GDM1 (cell line): ENCODE results near the gene CDH4.
"Not testable (repeated sequence)": the region's sequence is repeated elsewhere in the genome, so short reads cannot be mapped to it uniquely, and the experiment has no call there.

Source experiments
- DNase-seq: peaks from one replicate; lab custom pipeline; 2025; lab: John Stamatoyannopoulos, UW

Gene CDH4

GRCh38 chr20:61846074-61846473 is 594.0 kb downstream of the CDH4 start:
- DNase-seq, result no peak

GRCh38 chr20:61846741-61847419 is 594.8 kb downstream of the CDH4 start:
- DNase-seq, result no peak

DNA sequence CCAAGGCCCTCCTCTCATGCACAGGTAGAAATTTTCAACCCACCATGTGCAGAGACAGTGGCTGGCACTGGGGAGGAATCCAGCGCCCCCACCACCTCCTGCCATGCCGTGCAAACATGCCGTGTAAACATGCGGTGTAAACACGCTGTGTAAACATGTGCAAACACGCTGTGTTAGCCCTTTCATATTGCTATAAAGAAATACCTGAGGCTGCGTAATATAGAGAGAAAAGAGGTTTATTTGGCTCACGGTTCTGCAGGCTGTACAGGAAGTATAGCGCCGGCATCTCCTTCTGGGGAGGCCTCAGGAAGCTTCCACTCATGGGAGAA is 595.3 kb downstream of the CDH4 start:
- no peak for DNase-seq

- DNase-seq, result no peak
These were observed 595.9 kb downstream of the CDH4 start for GRCh38 chr20:61847986-61848385.

DNA sequence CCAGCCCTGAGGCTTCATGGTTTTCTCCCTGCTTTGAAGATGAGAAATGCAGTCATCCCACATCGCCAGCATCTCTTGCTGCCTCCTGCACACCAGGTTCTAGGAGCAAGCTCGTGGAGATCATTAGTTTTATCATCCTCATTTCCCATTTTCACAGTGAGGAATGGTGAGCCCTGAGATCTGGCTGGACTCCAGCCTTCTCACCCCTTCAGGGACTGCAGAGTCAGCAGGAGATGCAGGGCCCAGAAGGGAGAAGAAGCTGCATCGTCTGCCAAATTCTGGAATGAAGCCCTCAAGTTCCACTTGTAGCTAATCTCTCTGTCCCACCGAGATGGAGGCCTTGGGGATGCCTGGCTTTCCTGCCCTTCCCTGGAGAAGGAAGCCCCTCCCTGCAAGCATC is 596.8 kb downstream of the CDH4 start:
- DNase-seq, result no peak

DNA sequence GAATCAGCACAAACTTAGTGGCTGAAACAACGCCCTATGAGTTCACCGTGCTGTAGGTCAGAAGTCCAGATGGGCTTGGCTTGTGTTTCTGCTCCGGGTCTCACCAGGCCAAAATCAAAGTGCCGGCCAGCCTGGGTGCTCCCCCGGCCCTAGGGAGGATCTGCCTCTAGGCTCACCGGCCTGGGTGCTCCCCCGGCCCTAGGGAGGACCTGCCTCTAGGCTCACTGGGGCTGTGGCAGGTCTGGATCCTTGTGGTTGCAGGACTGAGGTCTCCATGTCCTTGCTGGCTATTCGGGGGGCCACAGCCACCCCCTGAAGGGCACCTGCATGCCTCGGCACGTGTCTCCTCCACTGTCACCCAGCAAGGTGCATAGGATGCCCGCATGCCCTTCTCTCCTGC is 597.3 kb downstream of the CDH4 start:
- DNase-seq, result no peak

GRCh38 chr20:61849822-61850221 is 597.8 kb downstream of the CDH4 start:
- DNase-seq, result no peak

- no peak for DNase-seq
These were observed 598.4 kb downstream of the CDH4 start for GRCh38 chr20:61850457-61850856.

DNA sequence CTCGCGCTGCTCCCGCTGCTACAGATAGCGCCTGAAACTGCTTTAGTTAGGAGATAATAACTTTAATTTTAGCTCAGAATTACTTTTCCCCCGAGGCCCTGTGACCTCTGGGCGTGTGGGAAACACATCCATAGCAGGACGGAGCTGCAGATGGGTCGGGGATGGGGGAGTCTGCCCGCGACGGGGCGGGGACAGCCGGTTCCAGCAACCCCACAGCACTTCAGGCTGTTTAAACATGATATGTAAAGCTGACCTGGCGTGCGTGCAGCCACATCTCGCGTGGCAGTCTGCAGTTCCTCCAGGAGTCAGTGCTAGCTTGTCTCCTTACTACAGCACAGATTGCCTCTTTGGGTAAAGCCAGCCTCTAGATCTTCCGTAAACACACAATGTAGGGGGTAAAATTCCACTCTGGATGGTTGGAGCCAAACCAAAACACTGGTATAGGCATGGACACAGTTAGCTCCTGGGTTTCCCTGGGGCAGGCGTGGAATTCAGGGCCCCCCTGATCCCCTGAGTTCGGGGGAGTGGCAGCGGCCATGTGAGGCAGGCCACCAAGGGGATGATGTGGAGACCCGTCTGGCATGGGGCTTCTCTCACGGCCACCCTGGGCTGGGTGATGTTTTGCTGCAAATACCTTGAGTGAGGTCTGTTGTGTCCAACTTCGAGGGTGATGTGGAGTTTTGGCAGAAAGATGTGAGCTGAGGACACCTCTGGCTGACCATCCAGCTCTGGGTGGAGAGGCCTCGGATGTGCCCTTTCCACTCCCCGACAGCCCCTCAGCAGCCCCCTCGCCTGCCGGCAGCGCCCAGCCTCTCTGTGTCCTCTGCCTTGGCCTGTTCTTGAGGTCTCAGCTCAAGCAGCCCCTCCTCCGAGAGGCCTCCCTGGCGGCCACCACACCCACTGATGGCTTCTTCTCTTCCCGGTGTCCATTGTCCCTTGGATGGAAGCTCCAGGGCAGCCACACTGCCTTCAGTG is 599.2 kb downstream of the CDH4 start:
- no peak for DNase-seq

GRCh38 chr20:61852268-61853072 is 600.4 kb downstream of the CDH4 start:
- DNase-seq, result no peak

DNA sequence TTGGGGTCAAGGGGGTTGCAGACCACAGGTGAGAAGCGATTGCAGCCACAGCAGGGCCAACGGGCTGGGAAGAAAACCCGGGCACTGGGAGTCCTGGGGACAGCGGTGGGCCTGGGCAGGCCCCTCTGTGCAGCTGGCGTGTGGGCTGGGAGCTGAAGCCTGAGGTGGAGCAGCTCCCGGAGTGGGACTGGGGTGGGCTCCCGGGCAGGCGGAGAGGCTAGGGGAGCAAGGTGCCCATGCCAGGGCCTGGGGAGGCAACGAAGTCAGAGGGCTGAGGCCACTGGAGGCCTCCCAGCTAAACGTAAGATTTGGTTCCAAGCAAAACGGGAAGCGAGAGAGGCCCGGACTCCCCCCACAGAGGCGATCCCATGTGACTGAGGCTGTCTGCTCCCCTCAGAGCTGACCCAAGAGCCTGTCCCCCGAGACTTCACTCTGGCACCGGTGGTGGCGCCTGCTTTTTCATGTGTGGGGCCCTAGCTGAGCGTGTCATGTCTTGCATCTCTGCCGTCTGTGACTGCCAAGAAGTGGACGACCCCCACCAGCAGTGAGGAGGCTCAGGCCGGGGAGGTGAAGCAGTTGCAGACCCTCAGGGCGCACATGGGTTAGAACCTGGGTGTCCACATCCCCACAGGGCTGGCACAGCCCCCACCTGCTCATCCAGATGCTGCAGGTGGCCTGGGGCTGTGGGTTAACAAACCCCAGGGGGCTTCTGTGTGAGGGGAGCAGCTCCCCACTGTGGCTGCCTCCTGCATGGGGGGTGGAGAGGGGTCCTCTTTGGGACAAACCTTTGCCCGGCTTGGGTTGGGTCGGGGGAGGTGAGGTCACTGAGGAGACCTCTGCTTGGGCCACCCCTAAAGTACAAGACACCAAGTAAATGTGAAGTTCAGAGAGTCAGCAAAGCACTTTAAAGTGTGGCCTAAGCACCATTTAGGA is 601.3 kb downstream of the CDH4 start:
- DNase-seq, result no peak

DNA sequence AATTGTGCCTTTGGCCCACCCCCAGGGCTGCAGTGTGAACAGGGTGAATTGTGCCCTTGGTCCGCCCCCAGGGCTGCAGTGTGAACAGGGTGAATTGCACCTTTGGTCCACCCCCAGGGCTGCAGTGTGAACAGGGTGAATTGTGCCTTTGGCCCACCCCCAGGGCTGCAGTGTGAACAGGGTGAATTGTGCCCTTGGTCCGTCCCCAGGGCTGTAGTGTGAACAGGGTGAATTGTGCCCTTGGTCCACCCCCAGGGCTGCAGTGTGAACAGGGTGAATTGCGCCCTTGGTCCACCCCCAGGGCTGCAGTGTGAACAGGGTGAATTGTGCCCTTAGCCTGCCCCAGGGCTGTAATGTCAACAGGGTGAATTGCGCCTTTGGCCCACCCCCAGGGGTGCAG is 602.5 kb downstream of the CDH4 start:
- not testable (repeated sequence) for DNase-seq

DNA sequence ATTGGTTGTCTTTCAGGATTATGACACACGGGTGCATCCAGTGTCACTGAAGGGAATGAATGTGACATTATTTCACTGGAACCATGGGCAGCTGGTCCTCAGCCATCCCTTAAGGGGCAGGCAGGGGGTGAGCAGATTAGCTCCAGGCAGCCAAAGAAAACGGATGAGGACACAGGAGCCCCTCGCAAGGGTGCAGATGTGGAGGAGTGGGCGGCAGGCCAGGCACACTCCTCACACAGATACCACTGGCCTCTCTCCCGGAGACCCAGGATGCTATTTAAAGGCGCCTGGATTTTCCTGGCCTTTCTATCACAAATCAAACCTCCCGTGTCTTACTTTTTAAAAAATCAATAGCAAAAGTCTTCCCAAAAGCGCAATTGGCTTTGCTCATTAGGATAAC is 603.2 kb downstream of the CDH4 start:
- DNase-seq, result no peak

GRCh38 chr20:61856626-61857413 is 604.8 kb downstream of the CDH4 start:
- no peak for DNase-seq

DNA sequence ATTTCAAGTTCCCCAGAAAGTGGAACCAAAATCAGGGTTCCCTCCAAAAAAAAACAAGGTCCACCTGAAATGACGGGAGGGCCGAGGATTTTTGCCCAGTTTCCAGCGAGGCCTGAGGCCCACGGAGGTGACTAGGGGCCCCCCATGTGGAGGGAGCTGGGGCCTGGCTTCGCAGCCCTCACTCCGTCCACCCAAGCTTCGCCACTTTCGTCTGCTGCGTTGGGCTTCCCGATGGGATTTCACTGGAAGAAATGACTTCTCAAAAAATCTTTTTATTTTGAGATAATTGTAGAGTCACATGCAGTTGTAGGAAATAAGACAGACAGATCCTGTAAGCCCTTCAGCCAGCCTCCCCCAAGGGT is 605.3 kb downstream of the CDH4 start:
- no peak for DNase-seq

DNA sequence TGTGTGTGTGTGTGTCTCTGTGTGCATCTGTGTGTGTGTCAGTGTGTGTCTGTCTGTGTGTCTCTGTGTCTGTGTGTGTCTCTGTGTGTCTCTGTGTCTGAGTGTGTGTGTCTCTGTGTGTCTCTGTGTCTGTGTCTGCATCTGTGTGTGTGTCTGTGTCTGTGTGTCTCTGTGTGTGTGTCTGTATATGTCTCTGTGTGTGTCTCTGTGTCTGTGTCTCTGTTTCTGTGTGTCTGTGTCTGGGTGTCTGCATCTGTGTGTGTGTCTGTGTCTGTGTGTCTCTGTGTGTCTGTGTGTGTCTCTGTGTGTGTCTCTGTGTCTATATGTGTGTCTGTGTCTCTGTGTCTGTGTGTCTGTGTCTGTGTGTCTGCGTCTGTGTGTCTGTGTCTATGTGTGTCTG is 605.8 kb downstream of the CDH4 start:
- DNase-seq, result no peak

DNA sequence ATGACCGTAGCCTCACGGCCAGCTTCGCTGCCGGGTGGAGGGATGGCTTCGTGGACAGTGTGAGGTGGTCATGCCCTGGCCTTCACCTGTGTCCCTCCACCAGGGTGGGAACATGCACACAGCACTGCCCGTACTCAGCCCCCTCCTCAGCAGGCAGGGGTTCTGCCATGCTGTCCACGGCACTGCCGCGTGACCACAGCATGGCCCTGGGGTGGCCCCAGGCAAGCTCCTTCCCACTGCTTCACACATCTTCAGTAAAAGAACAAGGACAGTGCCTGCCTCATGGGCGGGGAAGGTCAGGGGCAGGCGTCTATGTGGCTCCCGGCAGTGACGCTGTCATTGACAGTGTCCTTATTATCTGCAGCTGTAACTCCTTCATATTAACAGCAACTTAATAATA is 607.7 kb downstream of the CDH4 start:
- DNase-seq, result no peak

DNA sequence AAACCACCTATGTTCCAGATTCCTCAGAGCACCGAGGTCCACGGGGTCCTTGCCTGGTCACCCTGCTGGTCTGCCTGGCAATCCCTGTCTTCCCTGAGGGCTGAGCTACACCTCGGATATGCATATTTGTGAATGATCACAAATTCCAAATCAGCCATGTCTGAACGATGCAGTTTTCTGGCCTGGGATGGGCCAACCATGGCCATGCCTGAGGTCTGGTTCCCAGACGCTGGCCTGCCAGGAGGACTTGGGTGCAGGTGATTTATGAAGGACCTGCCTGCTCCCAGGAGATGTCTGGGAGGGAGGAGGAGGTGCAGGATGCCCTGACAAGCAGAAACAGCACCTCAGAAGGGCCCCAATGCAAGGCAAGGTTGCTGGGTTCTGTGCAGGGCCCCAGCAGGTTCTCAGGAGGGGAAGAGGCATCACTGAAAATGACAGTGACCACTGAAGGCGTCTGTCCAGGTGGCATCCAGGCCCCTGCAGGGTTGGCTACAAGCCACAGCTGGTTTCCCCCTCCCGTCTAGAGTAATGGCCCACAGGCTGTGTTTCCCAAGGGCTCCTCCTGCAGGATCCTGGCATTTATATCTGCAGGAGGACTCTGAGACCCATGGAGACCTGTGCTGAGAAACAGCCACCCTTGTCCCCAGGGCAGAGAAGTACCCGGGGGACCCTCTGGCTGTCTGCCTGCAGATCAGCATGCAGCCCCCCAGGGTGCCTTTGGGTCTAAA is 608.4 kb downstream of the CDH4 start:
- no peak for DNase-seq

- no peak for DNase-seq
These were observed 609.2 kb downstream of the CDH4 start for GRCh38 chr20:61861054-61861841.
